GM23248 (cell line): ENCODE measurements around the gene RNF26. TPM values are rescaled to one million over a fixed set of nuclear protein-coding genes. Genes with fewer than 3 reads are reported as not detected.

Experiments
- DNase-seq: peaks from one replicate; pipeline ENCODE4 v3.0.0-alpha.2; 2015
- H2AFZ ChIP-seq: fragments of 200-600 bp; sonication (generic); 2 replicates; pipeline ENCODE4 v1.6.1; 2016; ENCODE audit warnings: antibody characterized with exemption
- H3F3A ChIP-seq: fragments of 200-600 bp; sonication (generic); 2 replicates; pipeline ENCODE4 v1.6.1; 2016; ENCODE audit warnings: mild to moderate bottlenecking, antibody characterized with exemption, mixed run types; ENCODE audit not compliant: insufficient read depth
- H3K27ac ChIP-seq: fragments of 200-600 bp; sonication (generic); 2 replicates; pipeline ENCODE4 v1.5.1; 2016; ENCODE audit warnings: mild to moderate bottlenecking
- H3K27me3 ChIP-seq: fragments of 200-600 bp; sonication (generic); replicated peaks from 2 replicates; pipeline ENCODE4 v1.6.1; 2016; ENCODE audit warnings: mild to moderate bottlenecking; ENCODE audit not compliant: insufficient read depth
- H3K36me3 ChIP-seq: fragments of 200-600 bp; sonication (generic); 2 replicates; pipeline ENCODE4 v1.6.1; 2016; ENCODE audit warnings: low read depth, mild to moderate bottlenecking
- H3K4me1 ChIP-seq: fragments of 200-600 bp; sonication (generic); 2 replicates; pipeline ENCODE4 v1.6.1; 2016; ENCODE audit warnings: mild to moderate bottlenecking; ENCODE audit not compliant: insufficient read depth
- H3K4me2 ChIP-seq: fragments of 200-600 bp; sonication (generic); one replicate; pipeline ENCODE4 v1.6.1; 2016; ENCODE audit warnings: mild to moderate bottlenecking; ENCODE audit not compliant: unreplicated experiment
- H3K4me3 ChIP-seq: fragments of 200-600 bp; sonication (generic); 2 replicates; pipeline ENCODE4 v1.5.1; 2016; ENCODE audit warnings: mild to moderate bottlenecking
- H3K79me2 ChIP-seq: fragments of 200-600 bp; sonication (generic); 2 replicates; pipeline ENCODE4 v1.6.1; 2016; ENCODE audit warnings: mild to moderate bottlenecking; ENCODE audit not compliant: insufficient read depth
- H3K9ac ChIP-seq: fragments of 200-600 bp; sonication (generic); 2 replicates; pipeline ENCODE4 v1.6.1; 2016; ENCODE audit warnings: mild to moderate bottlenecking
- H3K9me2 ChIP-seq: fragments of 200-600 bp; sonication (generic); 2 replicates; pipeline ENCODE4 v1.6.1; 2016; ENCODE audit warnings: mixed run types, mild to moderate bottlenecking, moderate library complexity; ENCODE audit not compliant: insufficient read depth
- H3K9me3 ChIP-seq: fragments of 200-600 bp; sonication (generic); one replicate; pipeline ENCODE4 v1.6.1; 2017; ENCODE audit warnings: low read depth
- H4K20me1 ChIP-seq: fragments of 200-600 bp; sonication (generic); 2 replicates; pipeline ENCODE4 v1.6.0; 2016; ENCODE audit not compliant: insufficient read depth
- EZH2 ChIP-seq: fragments of 200-600 bp; sonication (generic); IDR thresholded peaks from 2 replicates; pipeline ENCODE4 v1.6.1; 2018; ENCODE audit warnings: antibody characterized with exemption, mild to moderate bottlenecking; ENCODE audit not compliant: insufficient read depth, poor library complexity, severe bottlenecking
- EZH2phosphoT487 ChIP-seq: fragments of 200-600 bp; sonication (generic); IDR thresholded peaks from 2 replicates; pipeline ENCODE4 v1.6.1; 2018; ENCODE audit warnings: antibody characterized with exemption, moderate library complexity, mild to moderate bottlenecking, low read depth; ENCODE audit not compliant: insufficient read depth
- WGBS, 2 experiments: methylation state at CpG; one replicate each; pipeline ENCODE4 v1.1.6; 2015 to 2017; ENCODE audit warnings: low lambda C conversion rate in 2 of 2, low coverage in 1 of 2; ENCODE audit errors: missing lambda C conversion rate in 2 of 2; 5-methylcytosine and 5-hydroxymethylcytosine counted together
- in situ Hi-C: fragments of 300-500 bp; cut with MboI; formaldehyde crosslinking; loops from 2 replicates; pipeline ENCODE4 v1.15.0; 2020
- polyA plus RNA-seq: library from polyadenylated mRNA; unstranded; fragments of >200 nt; fragmentation: Nextera tagmentation; extraction: Ambion mirVana; gene quantifications from 2 replicates; pipeline ENCODE4 v1.2.1, GENCODE V29; 2016
- total RNA-seq: library from RNA; depleted of rRNA; stranded (reverse); fragments of >200 nt; shearing (Covaris generic); gene quantifications from 2 replicates; pipeline ENCODE4 v1.2.3, GENCODE V29; 2014

RNF26 gene
- total and polyA plus RNA-seq, 2 experiments from 2014 or later: 8.0 to 49.5 TPM

GRCh38 chr11:119344291-119345010, 10.1 kb downstream of the RNF26 start:
- H4K20me1 ChIP-seq: no peaks in the 10 kb centered on the region
- TF ChIP-seq EZH2phosphoT487: no peak
- TF ChIP-seq EZH2: no peak
- H3F3A ChIP-seq: peaks cover 9% of the 10 kb centered on the region; the same call in 1 of the 2 replicates
- no peaks in the 10 kb centered on the region for H3K27me3 ChIP-seq
- no peak overlapping the region for H3K9ac ChIP-seq
- H3K9me2 ChIP-seq: no peaks in the 10 kb centered on the region
- DNase-seq: peak; percentile 38
- H3K27ac ChIP-seq: no peak overlapping the region
- H3K4me2 ChIP-seq: no peak overlapping the region
- no peaks in the 10 kb centered on the region for H3K9me3 ChIP-seq
- H3K79me2 ChIP-seq: no peaks in the 10 kb centered on the region
- peaks cover 12% of the 10 kb centered on the region for H3K4me1 ChIP-seq
- H3K4me3 ChIP-seq: no peak overlapping the region
- H2AFZ ChIP-seq: no peak overlapping the region
- in situ Hi-C loops: no loop called here
- 56% methylated on average over 14 of the region's 14 CpGs for WGBS, 2 experiments
- no peaks in the 10 kb centered on the region for H3K36me3 ChIP-seq

- Histone ChIP-seq H3K9ac (no peak overlapping the region), H3F3A (peaks cover 9% of the 10 kb centered on the region; the same call in 1 of the 2 replicates), H3K4me2 (no peak overlapping the region), H4K20me1 (no peaks in the 10 kb centered on the region), H3K36me3 (no peaks in the 10 kb centered on the region), H2AFZ (no peak overlapping the region), H3K4me1 (peaks cover 12% of the 10 kb centered on the region), H3K9me2 (no peaks in the 10 kb centered on the region), H3K79me2 (no peaks in the 10 kb centered on the region), H3K27me3 (peaks cover 3% of the 10 kb centered on the region; the same call in 1 of the 2 replicates), H3K9me3 (no peaks in the 10 kb centered on the region), H3K27ac (no peak overlapping the region), H3K4me3 (no peak overlapping the region)
- DNase-seq: no peak
- in situ Hi-C loops: no loop called here
- TF ChIP-seq EZH2 (no peak), EZH2phosphoT487 (no peak)
- WGBS, 2 experiments: 69 to 72% methylated on average over 10 to 12 of the region's 12 CpGs
These were observed 11.4 kb downstream of the RNF26 start for GRCh38 chr11:119345685-119346084.

- H3K27ac ChIP-seq: no peak within 1 kb of the TSS
These were observed 12.3 kb downstream of the RNF26 start, which contains the start of gene MFRP for GRCh38 chr11:119346605-119347004. Gene MFRP (minus strand): TSS chr11:119346705. CDS start chr11:119346513, 192 bp downstream.

GRCh38 chr11:119347242-119347641, 12.9 kb downstream of the RNF26 start:
- Histone ChIP-seq H3F3A (peaks cover 9% of the 10 kb centered on the region; the same call in 1 of the 2 replicates), H2AFZ (no peak overlapping the region), H3K4me1 (peaks cover 12% of the 10 kb centered on the region), H3K9me3 (no peaks in the 10 kb centered on the region), H3K27me3 (peaks cover 8% of the 10 kb centered on the region; the same call in 1 of the 2 replicates), H3K79me2 (no peaks in the 10 kb centered on the region), H3K9ac (no peak overlapping the region), H3K4me2 (no peak overlapping the region), H3K9me2 (no peaks in the 10 kb centered on the region), H3K27ac (no peak overlapping the region), H4K20me1 (no peaks in the 10 kb centered on the region), H3K36me3 (no peaks in the 10 kb centered on the region), H3K4me3 (no peak overlapping the region)
- WGBS, 2 experiments: 0 to 2% methylated on average over 2 of the region's 2 CpGs
- peak; percentile 70 for DNase-seq
- TF ChIP-seq EZH2phosphoT487: no peak
- no peak for TF ChIP-seq EZH2
- in situ Hi-C loops: no loop called here

More at GRCh38 chr11:119346605-119347004, 12.3 kb downstream of the RNF26 start, which contains the start of gene MFRP:
- Histone ChIP-seq H4K20me1 (no peaks in the 10 kb centered on the region), H2AFZ (no peak within 1 kb of the TSS), H3K79me2 (no peaks in the 10 kb centered on the region), H3K4me1 (peaks cover 12% of the 10 kb centered on the region), H3K9me3 (no peaks in the 10 kb centered on the region), H3K27me3 (peaks cover 8% of the 10 kb centered on the region; the same call in 1 of the 2 replicates), H3K9ac (no peak within 1 kb of the TSS), H3F3A (peaks cover 9% of the 10 kb centered on the region; the same call in 1 of the 2 replicates), H3K36me3 (no peaks in the 10 kb centered on the region), H3K4me3 (no peak within 1 kb of the TSS), H3K9me2 (no peaks in the 10 kb centered on the region), H3K4me2 (no peak within 1 kb of the TSS)
- no peak for DNase-seq
- 54 to 62% methylated on average over 5 to 6 of the region's 6 CpGs for WGBS, 2 experiments
- TF ChIP-seq EZH2 (no peak), EZH2phosphoT487 (no peak)
- in situ Hi-C loops: no loop called here
